Stimulated activated CD8-positive, alpha-beta memory T cell treated with anti-CD3 and anti-CD28 coated beads, Interleukin-15, amount 100 ng/mL, for 1 hour (primary cell): ENCODE data around the gene CRMP1.
"Not testable (repeated sequence)": the region's sequence is repeated elsewhere in the genome, so short reads cannot be mapped to it uniquely, and the experiment has no call there.

ENCODE experiments used
- DNase-seq: peaks from one replicate; pipeline ENCODE4 v3.0.0-alpha.2; 2020; ENCODE audit warnings: low read depth

The CRMP1 gene

DNA sequence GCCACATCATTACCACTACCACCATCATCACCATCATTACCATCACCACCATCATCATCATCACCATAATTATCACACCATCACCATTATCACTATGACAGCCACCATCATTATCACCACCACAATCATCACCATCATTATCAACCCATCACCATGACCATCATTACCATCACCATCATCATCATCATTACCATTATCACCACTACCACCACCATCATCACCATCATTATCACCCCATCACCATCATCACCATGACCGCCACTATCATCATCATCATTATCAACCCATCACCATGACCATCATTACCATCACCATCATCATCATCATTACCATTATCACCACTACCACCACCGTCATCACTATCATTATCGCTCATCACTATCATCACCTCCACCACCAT lies 36.5 kb downstream of the CRMP1 start:
- not testable (repeated sequence) for DNase-seq

DNA sequence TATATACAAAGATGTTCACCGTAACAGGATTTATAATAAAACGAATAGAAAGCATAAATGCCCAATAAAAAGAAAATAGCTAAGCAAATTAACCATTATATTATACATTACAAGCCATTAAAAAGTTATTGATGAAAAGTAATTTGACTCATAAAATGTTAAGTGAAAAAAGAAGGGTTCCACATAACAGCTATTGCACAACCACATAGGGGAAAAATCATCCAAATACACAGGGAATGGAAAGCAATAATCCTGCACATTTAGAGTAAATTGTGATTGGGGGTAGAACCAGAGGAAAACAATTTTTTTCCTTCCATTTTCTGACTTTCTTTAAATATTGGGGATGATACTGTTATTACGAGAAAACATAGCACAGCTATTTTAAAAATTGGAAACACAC lies 38.0 kb downstream of the CRMP1 start:
- no peak for DNase-seq

DNA sequence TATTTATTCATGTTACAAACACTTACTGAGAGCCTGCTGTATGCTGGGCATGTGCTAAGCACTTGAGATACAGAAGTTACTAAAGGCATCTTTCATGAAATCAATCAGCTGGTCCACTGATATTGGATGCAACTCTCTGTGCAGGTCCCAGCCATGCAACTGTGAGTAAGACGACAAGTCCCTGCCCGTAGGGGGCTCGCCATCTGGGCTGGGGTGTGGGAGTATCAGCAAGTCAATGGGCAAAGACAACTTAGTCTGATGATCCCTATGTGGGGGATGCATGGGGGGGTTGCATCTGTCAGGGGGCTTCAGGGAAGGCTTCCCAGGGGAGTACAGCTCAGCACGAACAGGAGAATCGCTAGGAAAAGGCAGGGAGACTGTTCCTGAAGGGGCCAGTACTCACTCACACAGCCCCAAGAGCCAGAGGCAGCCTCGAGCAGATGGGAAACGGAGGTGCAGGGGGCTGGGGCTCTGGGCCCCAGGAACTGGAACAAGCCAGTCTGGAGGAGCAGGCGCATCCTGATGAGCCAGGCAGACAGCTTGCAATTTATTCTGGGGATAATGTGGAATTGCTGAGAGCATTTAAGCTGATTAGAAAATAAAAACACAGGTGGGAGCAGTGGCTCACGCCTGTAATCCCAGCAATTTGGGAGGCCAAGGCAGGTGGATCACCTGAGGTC lies 40.2 kb downstream of the CRMP1 start:
- DNase-seq: no peak

DNA sequence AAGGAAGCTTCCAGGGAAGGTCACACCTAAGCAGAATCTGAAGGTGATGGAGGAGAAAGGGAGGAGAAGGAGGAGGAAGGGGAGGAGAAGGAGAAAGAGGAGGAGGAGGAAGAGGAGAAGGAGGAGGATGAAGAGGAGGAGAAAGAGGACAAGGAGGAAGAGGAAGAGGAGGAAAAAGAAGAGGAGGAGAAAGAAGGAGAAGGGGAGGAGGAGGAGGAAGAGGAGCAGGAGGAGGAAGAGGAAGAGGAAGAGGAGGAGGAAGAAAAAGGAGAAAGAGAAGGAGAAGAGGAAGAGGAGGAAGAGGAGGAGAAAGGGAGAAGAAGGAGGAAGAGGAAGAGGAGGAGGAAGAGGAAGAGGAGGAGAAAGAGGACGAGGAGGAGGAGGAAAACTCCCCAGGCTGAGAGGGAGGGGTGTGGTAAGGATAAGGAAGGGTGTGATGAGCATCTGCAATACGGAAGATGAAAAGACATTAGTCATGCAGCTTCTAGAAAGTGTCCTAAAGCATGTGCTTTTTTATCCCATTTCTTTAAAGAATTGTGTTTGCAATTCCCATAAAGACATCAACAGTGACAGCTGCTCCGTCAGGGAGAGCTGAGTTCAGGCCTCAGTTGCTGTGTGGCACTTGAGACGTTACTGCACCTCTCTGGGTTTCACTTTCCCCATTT lies 41.1 kb downstream of the CRMP1 start:
- no peak for DNase-seq

DNA sequence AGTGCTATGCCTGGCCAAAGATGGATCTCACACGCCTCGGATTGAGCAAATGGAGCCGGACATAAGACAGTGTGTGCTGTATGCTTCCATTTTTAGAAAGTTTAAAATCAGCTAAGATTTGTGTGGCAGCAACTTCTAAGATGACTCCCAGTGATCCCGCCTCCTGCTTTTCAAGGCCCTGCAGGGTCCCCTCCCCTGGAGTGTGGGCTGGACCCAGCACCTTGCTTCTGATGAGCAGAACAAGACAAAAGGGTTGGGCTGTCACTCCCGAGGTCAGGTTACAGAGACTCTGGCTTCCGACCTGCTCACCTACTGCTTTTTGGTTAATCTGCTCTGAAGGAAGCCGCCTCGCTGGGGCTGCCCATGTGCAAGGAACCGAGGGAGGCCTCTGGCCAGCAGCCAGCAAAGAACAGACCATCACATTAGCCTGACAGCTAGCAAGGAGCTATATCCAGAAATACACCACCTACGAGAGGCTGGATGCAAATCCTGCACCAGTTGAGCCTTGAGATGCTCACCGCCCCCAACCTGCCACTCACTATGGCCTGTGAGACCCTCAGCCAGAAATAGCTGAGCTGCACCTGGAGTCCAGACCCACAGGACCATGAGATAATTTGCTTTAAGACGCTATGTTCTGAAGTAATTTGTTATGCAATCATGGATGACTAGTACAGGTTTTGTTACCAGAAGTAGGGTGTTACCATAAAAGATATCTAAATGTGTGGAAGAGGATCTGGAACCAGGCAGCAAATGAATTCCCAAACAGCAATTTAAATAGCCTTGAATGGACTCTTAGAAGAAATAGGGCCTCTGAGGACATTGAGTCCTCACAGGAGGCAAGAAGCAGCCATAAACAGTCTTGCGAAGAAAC lies 47.6 kb downstream of the CRMP1 start:
- DNase-seq: no peak

DNA sequence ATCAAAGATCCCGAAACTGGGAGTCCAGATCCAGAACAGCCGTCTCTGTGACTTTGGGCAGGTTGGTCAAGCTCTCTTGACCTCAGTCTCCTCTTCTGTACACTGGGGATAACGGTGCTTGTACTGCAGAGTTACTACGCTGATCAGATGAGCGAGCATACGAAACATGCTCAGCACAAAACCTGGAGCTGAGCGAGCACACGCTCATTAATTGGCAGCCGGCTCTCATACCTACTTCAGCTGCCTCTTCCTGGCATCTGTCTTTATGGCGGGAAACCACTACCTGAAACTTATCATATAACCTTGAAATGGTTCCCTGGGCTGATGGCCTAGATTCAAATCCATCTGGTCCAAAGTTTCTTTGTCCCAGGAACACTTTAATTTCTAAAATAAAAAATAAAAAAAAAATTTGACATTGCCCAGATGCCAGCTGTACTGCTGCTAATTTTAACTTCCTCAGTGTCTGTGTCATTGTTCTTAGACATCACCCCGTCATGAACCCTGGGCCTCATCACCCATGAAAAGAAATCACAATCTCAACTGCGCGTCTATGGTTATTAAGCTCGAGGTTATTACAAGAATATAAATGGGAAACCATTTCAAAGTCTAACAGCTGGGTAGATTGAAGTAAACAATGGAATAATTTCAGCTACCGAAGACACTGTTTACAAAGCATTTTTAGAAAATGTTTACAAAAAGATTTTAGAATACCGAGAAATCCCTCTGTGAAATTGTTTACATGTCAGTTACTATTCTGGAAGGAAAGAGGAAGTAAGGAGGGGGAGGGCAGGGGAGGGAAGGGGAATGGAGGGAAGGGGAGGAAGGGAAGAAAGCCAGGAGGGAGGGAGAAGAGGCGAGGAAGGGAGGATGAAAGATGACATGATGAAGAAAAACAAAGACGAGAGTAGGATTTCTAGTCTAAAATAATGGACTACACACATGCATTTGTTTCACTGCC lies 49.0 kb downstream of the CRMP1 start:
- no peak for DNase-seq

DNA sequence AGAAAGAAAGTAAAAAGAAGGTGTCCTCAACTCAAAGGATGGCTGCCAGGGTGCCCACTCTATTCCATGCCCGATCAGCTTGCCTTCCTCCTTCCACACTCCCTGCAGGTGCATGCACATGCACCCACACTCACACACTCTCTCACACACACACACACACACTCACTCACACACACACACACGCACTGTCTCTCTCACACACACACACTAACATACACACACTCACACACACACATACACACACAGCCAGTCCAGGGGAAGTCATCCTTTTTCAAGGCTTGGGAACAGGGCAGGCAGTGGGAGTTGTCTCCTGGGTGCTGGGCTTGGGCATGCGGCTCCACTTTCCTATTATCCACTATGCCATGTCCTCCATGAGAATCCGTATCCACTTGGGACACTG lies 50.4 kb downstream of the CRMP1 start:
- DNase-seq: no peak

DNA sequence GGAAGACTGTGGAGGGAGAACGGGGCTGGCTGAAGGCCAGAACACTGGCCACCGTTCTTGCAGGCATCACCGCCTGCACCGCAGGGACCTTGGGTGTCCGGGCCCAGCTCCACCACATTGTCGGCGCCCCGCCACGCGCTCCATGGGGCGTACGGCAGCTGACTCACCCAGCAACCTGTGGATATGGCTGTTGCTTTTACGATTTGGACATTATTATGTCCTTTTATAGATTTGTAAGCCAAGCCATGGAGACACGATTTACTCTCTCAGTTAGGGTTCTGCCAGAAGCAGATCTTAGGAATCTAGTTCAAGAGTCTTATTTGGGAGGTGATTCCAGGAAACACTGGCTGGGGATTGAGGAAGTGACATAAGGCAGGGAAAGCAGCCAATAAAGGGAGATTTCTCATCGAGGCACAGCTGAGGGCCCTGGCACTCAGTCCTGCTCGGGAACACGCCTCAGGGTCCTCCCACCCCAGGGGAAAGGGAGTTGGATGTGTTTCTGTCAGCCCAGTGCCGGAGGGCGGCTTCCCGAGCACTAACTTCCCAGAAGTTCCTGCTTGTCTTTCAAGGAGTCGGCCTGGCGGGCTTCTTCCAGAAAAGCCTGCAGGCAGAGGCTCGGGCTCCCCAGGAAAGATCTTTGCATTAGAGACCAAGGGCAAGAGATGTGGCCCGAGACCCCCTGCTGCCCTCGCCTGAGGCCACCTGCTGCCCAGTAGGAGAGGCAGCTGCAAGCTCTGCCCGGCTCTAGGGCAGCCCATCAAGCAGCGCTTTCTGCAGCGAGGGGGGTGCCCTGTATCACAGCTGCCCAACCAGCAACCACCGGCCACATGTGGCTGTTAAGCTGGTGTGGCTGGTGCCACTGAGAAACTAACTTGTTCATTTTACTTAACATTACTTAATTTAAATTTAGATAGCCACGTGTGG lies 52.9 kb downstream of the CRMP1 start:
- no peak for DNase-seq

DNA sequence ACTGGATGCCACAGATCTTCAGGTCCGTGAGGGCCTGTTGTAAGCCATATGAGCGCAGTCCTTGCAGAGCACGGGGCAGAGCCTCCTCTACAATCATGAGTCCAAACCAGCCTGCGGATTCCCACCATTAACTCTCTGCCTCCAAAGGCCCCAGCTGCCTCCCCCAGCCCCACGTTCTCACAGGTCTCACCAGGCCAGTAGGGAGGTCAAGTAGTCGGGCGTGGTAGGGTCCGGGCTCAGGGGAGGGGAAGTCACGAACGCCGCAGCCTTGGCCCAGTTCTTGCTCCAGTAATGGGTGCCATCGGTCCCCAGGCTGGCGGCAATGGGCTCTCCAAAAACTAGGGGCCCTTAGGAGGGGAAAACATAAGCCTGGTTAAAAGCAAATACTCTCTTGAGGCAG lies 53.6 kb downstream of the CRMP1 start:
- DNase-seq: no peak

DNA sequence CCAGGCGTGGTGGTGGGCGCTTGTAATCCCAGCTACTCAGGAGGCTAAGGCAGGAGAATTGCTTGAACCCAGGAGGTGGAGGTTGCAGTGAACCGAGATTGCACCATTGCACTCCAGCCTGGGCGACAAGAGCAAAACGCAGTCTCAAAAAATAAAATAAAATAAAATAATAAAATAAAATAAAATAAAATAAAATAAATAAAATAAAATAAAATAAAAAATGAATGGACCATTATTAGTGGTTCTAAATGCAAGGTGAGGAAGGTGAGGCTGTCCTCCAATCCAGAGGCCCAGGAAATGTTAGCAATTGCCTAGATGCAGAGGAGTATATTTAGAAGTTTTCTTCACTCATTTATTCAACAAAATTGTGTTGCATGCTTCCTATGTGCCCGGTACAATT lies 55.4 kb downstream of the CRMP1 start:
- not testable (repeated sequence) for DNase-seq

DNA sequence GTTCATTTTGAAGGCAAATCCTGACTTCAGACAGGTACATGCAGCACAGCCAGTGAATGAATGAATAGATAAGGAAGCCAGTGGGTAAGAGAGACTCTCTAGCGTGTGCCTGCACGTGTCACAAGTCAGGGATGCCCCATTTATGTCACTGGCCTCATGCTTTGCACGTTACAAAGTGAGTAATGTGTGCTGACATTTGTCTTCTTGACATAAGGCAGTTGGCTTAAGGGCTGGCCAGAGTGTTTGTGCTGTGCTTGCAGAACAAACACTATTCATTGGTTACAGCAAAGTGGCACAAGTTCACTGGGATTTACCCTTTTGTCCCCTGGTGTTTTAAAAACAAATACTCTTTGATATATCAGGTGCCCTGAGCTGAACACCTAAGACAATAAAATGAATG lies 55.9 kb downstream of the CRMP1 start:
- no peak for DNase-seq

DNA sequence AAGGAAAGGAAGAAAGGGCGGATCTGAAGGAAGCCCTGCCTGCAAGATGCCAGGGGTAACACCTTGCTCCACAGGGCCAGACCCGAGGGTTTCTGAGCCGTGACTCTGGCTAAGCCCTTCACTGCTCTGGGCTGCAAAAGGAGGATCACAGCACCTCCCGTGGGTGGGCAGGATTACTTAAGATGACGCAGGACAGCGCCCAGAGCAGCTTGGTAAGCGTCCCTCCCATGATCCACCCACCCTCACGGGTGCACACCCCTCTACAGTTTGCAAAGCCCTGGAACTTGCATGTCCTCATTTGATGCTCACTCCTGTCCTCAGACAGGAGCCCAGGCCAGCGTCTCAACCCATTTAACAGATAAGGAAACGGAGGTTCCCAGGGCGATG lies 64.9 kb downstream of the CRMP1 start:
- DNase-seq: no peak

DNA sequence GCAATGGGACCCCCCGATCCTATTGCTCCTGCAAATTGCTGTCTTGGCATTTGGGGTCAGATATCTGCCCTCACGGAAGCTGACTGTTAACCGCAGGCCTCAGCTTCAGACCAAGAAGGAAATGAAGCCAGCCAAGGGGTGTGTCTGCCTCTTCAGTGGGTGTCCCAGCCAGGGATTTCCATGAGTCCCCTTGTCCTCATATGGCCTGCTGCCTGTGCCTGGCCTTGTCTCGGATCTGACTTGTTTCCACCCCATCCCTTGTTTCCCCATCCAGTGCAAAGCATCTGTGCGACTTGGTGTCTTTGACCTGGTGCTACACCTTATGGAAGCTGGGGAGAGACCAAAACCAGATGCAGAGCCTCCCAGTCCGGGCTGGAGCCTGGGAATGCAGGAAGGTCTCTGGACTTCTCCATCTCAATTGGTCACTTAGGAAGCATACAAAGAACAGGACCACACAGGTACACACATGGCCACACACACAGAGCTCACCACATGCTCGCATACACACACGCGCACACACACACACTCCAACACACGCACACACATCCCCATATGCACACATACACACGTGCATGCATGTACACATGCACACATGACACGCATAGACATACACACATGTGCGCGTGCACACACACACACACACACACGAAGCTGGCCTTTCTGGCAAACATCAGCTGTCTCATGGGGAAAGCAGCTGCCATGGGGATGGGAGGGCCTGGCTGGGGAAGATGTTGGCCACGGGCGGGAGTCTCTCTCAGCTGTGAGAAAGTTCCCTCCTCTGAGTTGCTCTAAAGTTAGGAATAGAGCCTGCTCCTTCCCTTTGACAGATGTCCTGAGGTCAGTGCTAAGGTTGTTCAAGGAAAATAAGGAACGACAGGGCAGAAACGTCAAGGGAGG lies 65.5 kb downstream of the CRMP1 start:
- DNase-seq: no peak

DNA sequence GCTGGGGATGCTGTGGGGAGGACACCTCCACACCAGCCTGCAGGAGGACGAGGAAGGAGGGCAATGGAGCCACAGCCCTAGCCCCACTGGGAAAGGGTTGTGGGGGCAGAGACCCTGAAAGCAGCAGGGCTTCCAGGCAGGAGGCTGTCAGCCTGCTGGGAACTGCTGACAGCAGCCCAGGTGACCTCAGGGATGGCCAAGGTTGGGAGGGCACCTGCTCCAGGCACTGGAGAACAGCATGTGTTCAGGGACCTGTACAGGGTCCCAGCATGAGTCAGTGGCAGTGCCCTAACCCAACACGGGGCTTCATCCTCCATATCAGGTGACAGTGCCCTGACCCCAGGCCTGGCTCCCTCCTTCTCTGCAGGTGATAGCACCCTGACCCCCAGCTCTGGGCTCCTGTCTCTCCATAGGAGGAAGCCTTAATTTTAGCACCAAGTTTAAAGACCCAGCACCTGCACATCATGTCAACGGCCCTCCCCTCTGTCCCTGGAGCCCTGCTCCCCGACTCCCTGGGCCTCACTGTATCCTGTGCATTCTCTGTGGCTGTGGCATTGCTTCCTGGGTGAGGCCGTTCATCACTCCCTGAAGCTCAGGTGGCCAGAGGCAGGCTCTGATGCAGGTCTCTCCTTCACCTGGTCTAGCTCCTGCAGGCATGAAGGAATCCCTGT lies 66.3 kb downstream of the CRMP1 start:
- DNase-seq: no peak

DNA sequence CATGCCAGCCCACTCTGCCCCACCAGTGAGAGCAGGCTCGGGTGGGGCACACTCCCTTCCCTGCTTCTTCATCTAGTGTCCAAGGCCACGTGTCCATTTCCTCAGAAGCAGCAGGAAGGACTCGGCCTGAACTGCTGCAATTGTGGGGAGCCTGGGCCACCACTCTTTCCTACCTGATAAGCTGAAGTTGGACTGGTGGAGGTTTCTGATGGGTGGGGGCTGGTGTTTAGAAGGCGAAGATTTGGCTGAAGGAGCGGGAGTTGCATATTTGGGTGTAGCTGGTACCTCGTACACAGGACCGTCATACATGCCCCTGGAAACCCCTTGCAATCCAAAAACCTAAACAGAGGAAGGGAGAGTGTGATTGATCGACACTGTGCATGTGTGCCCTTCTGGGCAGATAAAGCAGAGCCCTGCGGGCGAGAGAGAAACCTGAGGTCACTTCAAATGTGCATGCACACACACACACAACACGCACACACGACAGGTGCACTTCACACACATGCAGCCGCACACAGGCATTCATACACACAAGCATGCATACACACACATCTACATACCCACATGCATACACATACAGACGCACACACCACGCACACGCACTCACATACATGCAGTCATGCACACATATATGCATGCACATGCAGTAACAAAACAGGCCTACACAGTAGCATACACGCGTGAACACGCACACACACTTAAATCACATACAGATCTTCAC lies 67.4 kb downstream of the CRMP1 start:
- DNase-seq: no peak

DNA sequence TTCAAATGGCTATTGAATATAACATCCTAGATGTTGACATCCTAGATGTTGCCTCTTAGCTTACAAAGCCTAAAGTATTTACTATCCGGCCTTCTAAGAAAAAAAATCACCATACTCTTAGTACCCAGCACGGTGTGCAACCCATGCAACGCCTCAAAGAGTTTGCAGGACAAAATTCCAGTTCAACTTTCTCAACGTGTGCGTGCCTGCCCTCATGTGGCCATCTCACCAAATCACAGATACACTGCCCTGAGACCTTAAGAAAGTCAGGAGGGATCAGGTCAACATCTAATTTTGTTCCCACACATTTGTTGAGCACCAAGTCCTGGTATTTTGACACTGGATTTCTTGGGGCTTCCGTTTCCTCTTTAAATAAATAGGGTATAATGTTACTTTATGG lies 68.3 kb downstream of the CRMP1 start:
- no peak for DNase-seq

DNA sequence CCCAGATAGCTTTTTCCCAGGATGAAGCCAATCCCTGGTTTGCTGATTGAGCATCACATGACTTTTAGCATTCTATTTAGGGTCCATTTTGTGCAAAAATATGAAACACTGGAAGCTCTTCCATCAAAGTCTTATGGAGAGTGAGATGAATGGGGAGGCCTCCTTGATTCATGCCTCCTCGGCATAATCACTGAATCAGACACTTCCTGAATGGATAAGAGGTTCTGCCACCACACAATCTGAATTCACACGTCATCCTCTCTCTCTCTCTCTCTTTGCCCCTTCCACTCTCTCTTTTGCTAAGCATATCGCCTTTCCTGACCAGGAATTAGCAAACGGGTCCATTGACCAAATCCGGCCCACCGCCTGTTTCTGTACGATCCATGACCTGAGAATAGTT lies 68.7 kb downstream of the CRMP1 start:
- no peak for DNase-seq

DNA sequence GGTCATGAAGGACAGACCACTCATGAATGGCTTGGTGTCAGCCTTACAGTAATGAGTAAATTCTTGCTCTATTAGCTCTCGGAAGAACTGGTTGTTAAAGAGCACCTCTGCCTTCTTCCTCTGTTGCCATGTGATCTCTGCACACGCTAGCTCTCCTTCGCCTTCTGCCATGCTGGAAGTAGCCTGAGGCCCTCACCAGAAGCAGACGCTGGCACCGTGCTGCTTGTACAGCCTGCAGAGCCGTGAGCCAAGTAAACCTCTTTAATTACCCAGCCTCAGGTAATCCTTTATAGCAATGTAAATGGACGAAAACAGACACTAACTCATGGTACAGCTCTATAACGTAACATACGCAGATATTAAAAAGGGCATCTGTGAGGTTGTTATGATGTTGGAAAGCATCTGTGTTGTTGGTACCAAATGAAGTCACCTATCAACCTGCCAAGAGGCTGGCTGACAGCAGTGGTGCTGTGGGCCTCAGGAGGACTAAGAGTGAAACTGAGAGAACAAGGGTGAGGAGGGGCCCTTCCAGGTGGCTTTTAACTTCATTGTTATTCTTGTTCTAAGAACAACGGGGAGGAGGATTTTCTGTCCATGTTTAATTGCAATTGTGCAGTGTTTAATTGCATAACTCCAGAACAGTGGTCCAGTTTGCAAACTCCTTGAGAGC lies 69.2 kb downstream of the CRMP1 start:
- DNase-seq: no peak
